HCT116 (cell line): Measurements from ENCODE around the gene BCL7A.

Source experiments
- JUND ChIP-seq: IDR thresholded peaks from 2 replicates; pipeline ENCODE4 v1.6.1; 2012
- TF ChIP-seq, protein P1 (sequence below): IDR thresholded peaks from 2 replicates; pipeline ENCODE4 v1.6.1; 2012
- TF ChIP-seq, protein P2 (sequence below): IDR thresholded peaks from 2 replicates; pipeline ENCODE4 v1.6.1; 2012; ENCODE audit warnings: low read depth

DNA sequence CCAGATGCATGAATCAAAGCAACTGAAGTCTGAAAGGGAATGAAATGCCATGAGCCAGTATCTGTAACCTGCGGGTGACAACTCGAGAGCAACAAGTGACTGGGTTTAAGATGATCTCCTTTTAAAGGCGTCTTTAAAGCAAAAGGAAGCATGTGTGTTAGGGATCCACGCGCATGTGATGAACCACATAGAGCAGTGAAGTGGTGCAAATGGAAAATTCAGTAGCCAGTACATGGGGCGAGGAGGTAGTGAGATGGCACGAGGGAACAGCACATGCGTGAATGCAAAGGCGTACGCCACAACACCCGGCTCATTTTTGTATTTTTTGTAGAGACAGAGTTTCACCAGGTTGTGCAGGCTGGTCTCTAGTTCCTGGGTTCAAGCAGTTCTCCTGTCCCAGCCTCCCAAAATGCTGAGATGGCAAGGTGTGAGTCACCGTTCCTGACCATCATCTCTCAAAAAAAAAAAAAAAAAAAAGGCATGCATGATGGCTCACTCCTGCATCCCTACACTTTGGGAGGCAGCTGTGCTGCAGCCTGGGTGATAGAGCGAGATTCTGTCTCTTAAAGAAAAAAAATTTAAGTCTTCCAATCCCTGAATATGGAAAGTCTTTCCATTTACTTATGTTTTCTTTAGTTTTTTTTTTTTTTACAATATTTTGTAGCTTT, 24.6 kb upstream of the BCL7A start:
- TF ChIP-seq, protein P1, sequence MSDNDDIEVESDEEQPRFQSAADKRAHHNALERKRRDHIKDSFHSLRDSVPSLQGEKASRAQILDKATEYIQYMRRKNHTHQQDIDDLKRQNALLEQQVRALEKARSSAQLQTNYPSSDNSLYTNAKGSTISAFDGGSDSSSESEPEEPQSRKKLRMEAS = no peak
- no peak for TF ChIP-seq JUND
- TF ChIP-seq, protein P2, sequence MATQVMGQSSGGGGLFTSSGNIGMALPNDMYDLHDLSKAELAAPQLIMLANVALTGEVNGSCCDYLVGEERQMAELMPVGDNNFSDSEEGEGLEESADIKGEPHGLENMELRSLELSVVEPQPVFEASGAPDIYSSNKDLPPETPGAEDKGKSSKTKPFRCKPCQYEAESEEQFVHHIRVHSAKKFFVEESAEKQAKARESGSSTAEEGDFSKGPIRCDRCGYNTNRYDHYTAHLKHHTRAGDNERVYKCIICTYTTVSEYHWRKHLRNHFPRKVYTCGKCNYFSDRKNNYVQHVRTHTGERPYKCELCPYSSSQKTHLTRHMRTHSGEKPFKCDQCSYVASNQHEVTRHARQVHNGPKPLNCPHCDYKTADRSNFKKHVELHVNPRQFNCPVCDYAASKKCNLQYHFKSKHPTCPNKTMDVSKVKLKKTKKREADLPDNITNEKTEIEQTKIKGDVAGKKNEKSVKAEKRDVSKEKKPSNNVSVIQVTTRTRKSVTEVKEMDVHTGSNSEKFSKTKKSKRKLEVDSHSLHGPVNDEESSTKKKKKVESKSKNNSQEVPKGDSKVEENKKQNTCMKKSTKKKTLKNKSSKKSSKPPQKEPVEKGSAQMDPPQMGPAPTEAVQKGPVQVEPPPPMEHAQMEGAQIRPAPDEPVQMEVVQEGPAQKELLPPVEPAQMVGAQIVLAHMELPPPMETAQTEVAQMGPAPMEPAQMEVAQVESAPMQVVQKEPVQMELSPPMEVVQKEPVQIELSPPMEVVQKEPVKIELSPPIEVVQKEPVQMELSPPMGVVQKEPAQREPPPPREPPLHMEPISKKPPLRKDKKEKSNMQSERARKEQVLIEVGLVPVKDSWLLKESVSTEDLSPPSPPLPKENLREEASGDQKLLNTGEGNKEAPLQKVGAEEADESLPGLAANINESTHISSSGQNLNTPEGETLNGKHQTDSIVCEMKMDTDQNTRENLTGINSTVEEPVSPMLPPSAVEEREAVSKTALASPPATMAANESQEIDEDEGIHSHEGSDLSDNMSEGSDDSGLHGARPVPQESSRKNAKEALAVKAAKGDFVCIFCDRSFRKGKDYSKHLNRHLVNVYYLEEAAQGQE = no peak
